Transverse colon (tissue), 4 donors: ENCODE results near the gene CUL1.

ENCODE experiments used
- CTCF ChIP-seq, 5 experiments: fragments of 200-600 bp in 3 of 5; fragments of 450-650 bp in 2 of 5; sonication (generic) in 3 of 5; IDR thresholded peaks; 1 replicate in 2 of 5; 2 replicates in 3 of 5; pipeline ENCODE4 v1.5.1; 2016 to 2017; ENCODE audit warnings: antibody characterized with exemption in 5 of 5, inconsistent platforms in 3 of 5, mild to moderate bottlenecking in 2 of 5, moderate library complexity in 1 of 5
- EP300 ChIP-seq: sonication (generic); formaldehyde crosslinking; IDR thresholded peaks from one replicate; pipeline ENCODE4 v1.6.1; 2017; ENCODE audit warnings: antibody characterized with exemption, low read depth
- POLR2A ChIP-seq: fragments of 450-650 bp; IDR thresholded peaks from one replicate; pipeline ENCODE4 v1.6.1; 2016; ENCODE audit warnings: antibody characterized with exemption, mild to moderate bottlenecking, moderate library complexity
- POLR2AphosphoS5 ChIP-seq, 3 donors: sonication (generic); formaldehyde crosslinking; IDR thresholded peaks; one replicate each; pipeline ENCODE4 v1.6.1; 2016; ENCODE audit warnings: antibody characterized with exemption in 3 of 3

GRCh38 chr7:148834605-148835004 is 135.9 kb downstream of the CUL1 start:
- TF ChIP-seq POLR2AphosphoS5 (IDR thresholded peaks at IDR 0.05): no peak
- TF ChIP-seq CTCF (IDR thresholded peaks at IDR 0.05): no peak
- no peak for TF ChIP-seq POLR2A
- TF ChIP-seq EP300: no peak
